Spleen (tissue), 7 donors: ENCODE measurements around the gene HOXD13.

ENCODE experiments used
- POLR2A ChIP-seq, 3 donors: fragments of 450-650 bp; IDR thresholded peaks; one replicate each; pipeline ENCODE4 v1.5.1; 2017; ENCODE audit warnings: antibody characterized with exemption in 3 of 3, mild to moderate bottlenecking in 1 of 3
- POLR2AphosphoS5 ChIP-seq, 3 donors: sonication (generic); formaldehyde crosslinking; IDR thresholded peaks; one replicate each; pipeline ENCODE4 v1.5.1; 2017; ENCODE audit warnings: antibody characterized with exemption in 3 of 3
- TF ChIP-seq, protein P1 (sequence below), 11 experiments: fragments of 200-600 bp in 7 of 11; fragments of 450-650 bp in 4 of 11; sonication (generic) in 4 of 11; IDR thresholded peaks in 8 of 11; conservative IDR thresholded peaks in 3 of 11; 1 replicate in 7 of 11; 2 replicates in 4 of 11; pipeline versions ENCODE4 v1.4.0 to v1.8.0; 2016 to 2021; ENCODE audit warnings: antibody characterized with exemption in 11 of 11, inconsistent platforms in 4 of 11, mild to moderate bottlenecking in 1 of 11
- donor health status: DM: no; HTN: no; CAD: no; lungs with moderate emphysema.
- donor health status: DM: no; HTN: no; CAD: no.
- donor health status: DM: no; HTN: no; CAD: no.

DNA sequence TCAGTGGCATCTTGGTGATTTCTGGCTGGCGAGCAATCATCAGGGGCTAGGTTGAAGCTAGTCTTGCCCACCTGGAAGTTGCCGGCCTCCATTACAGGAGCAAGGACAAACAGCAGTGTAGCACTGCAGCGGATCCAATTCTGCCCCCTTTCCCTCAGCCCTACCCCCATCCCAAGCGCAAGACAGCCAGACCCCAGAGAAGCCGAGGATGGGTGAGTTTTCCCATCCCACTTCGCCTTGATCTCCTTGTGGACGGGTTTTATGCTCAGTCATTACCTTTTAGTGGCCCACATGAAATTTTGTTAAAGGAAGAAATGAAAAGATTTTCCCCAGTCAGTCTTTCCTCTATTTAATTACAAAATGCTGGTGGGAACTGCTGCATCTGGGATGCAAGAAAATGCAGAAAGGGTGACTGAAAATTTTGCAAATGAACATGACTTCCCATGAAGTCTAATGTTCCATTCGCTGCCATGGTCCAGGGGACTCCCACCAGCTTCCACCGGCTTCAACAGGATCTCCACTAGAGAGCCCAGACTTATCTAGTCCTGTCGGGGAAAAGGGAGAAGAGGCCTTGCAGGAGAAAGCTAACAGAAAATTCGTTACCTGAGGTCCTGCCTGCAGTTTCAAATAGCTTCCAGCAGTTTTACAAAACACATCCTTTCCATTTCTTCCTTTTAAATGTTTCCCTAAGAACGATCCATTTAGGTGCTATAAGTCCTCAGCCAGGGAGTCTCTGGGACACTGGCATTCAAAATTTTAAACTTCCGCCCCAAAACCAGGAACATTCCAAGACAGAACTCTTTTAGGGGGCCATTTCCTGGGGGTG lies 28.1 kb downstream of the HOXD13 start:
- no peak for TF ChIP-seq POLR2AphosphoS5 (IDR thresholded peaks at IDR 0.05)
- TF ChIP-seq, protein P1, sequence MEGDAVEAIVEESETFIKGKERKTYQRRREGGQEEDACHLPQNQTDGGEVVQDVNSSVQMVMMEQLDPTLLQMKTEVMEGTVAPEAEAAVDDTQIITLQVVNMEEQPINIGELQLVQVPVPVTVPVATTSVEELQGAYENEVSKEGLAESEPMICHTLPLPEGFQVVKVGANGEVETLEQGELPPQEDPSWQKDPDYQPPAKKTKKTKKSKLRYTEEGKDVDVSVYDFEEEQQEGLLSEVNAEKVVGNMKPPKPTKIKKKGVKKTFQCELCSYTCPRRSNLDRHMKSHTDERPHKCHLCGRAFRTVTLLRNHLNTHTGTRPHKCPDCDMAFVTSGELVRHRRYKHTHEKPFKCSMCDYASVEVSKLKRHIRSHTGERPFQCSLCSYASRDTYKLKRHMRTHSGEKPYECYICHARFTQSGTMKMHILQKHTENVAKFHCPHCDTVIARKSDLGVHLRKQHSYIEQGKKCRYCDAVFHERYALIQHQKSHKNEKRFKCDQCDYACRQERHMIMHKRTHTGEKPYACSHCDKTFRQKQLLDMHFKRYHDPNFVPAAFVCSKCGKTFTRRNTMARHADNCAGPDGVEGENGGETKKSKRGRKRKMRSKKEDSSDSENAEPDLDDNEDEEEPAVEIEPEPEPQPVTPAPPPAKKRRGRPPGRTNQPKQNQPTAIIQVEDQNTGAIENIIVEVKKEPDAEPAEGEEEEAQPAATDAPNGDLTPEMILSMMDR (IDR thresholded peaks at IDR 0.05 in 8 of 11, conservative IDR thresholded peaks at IDR 0.05 in 3 of 11), result no peak
- no peak for TF ChIP-seq POLR2A (IDR thresholded peaks at IDR 0.05)
